GM12873 (cell line): ENCODE results near the gene PLEKHD1.

Source experiments
- CTCF ChIP-seq: IDR thresholded peaks from 2 replicates; pipeline ENCODE4 v1.5.1; 2012; ENCODE audit warnings: low read depth, mild to moderate bottlenecking, moderate library complexity, low read length, control low read depth; ENCODE audit not compliant: insufficient read depth; ENCODE audit errors: missing control alignments

The PLEKHD1 gene

GRCh38 chr14:69570836-69571330, 86.4 kb downstream of the PLEKHD1 start:
- TF ChIP-seq CTCF: no peak

- TF ChIP-seq CTCF: no peak
These were observed 87.0 kb downstream of the PLEKHD1 start for GRCh38 chr14:69571449-69572029.

- no peak for TF ChIP-seq CTCF
These were observed 87.7 kb downstream of the PLEKHD1 start for GRCh38 chr14:69572030-69572840.

- TF ChIP-seq CTCF: no peak
These were observed 88.3 kb downstream of the PLEKHD1 start for GRCh38 chr14:69572841-69573135.

GRCh38 chr14:69573205-69573830, 88.8 kb downstream of the PLEKHD1 start:
- no peak for TF ChIP-seq CTCF

GRCh38 chr14:69573831-69574262, 89.3 kb downstream of the PLEKHD1 start:
- no peak for TF ChIP-seq CTCF

GRCh38 chr14:69574263-69574953, 89.9 kb downstream of the PLEKHD1 start, which contains the start of gene CCDC177:
Gene CCDC177 (minus strand): TSS chr14:69574871. CDS start chr14:69573622, 1,249 bp downstream.
- peak; percentile 81 for TF ChIP-seq CTCF
